ENCODE data around the gene GNG7. TPM values are rescaled to one million over a fixed set of nuclear protein-coding genes. Genes with fewer than 3 reads are reported as not detected.

GNG7 gene
- total RNA-seq, 1 experiment from 2014 or later: 9.6 TPM

- TF ChIP-seq JUN (CRISPR knock-in tag; IDR thresholded peaks at IDR 0.05): no peak
- no peak for TF ChIP-seq SP1 (CRISPR knock-in tag; conservative IDR thresholded peaks at IDR 0.05)
- TF ChIP-seq HMGA2 (CRISPR knock-in tag; IDR thresholded peaks at IDR 0.05): no peak
- TF ChIP-seq ZBTB21 (CRISPR knock-in tag; IDR thresholded peaks at IDR 0.05; ENCODE audit: borderline replicate concordance): no peak
- TF ChIP-seq OVOL2 (CRISPR knock-in tag; IDR thresholded peaks at IDR 0.05; ENCODE audit: borderline replicate concordance): no peak
- TF ChIP-seq, protein P1, sequence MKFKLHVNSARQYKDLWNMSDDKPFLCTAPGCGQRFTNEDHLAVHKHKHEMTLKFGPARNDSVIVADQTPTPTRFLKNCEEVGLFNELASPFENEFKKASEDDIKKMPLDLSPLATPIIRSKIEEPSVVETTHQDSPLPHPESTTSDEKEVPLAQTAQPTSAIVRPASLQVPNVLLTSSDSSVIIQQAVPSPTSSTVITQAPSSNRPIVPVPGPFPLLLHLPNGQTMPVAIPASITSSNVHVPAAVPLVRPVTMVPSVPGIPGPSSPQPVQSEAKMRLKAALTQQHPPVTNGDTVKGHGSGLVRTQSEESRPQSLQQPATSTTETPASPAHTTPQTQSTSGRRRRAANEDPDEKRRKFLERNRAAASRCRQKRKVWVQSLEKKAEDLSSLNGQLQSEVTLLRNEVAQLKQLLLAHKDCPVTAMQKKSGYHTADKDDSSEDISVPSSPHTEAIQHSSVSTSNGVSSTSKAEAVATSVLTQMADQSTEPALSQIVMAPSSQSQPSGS (CRISPR knock-in tag; IDR thresholded peaks at IDR 0.05; ENCODE audit: borderline replicate concordance, low read depth): no peak
- no peak for TF ChIP-seq ZNF396 (CRISPR knock-in tag; IDR thresholded peaks at IDR 0.05; ENCODE audit: borderline replicate concordance)
- TF ChIP-seq ZNF317 (CRISPR knock-in tag; IDR thresholded peaks at IDR 0.05; ENCODE audit: borderline replicate concordance, low read depth): no peak
- TF ChIP-seq SOX15 (CRISPR knock-in tag; IDR thresholded peaks at IDR 0.05): no peak
- TF ChIP-seq MLX (CRISPR knock-in tag; IDR thresholded peaks at IDR 0.05): no peak
- TF ChIP-seq, protein P2, sequence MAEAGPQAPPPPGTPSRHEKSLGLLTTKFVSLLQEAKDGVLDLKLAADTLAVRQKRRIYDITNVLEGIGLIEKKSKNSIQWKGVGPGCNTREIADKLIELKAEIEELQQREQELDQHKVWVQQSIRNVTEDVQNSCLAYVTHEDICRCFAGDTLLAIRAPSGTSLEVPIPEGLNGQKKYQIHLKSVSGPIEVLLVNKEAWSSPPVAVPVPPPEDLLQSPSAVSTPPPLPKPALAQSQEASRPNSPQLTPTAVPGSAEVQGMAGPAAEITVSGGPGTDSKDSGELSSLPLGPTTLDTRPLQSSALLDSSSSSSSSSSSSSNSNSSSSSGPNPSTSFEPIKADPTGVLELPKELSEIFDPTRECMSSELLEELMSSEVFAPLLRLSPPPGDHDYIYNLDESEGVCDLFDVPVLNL (CRISPR knock-in tag; IDR thresholded peaks at IDR 0.05; ENCODE audit: borderline replicate concordance, low read depth): no peak
- no peak for TF ChIP-seq ETV6 (CRISPR knock-in tag; IDR thresholded peaks at IDR 0.05)
- H3K9me3 Mint-ChIP-seq: no peaks in the 10 kb centered on the region
- DNase-seq (ENCODE audit: low spot score) (no peak), ATAC-seq (no peak)
- H3K4me1 Mint-ChIP-seq: 0 out of 2 replicates have a peak, but pooled peaks cover 3% of the 10 kb centered on the region
- ChIA-PET POLR2A (no interaction called here), CTCF (interaction anchor here (1.1 to 2.6 kb wide), 5 partner anchors 23 to 106 kb away, joined by 3 to 10 read pairs (median 6); partner anchors contain the start of gene SGTA)
- H3K27me3 Mint-ChIP-seq (ENCODE audit: low read depth): peaks cover 5% of the 10 kb centered on the region; the same call in 1 of the 2 replicates
- H3K27ac Mint-ChIP-seq: no peak overlapping the region
- no peak overlapping the region for H3K4me3 Mint-ChIP-seq
- no peaks in the 10 kb centered on the region for H3K36me3 Mint-ChIP-seq
These were observed 23.8 kb upstream of the GNG7 start for GRCh38 chr19:2726160-2726855.

- Mint-ChIP-seq H3K4me1 (peaks cover 9% of the 10 kb centered on the region), H3K36me3 (no peaks in the 10 kb centered on the region), H3K27me3 (ENCODE audit: low read depth) (peaks cover 5% of the 10 kb centered on the region; the same call in 1 of the 2 replicates), H3K4me3 (no peak overlapping the region), H3K9me3 (no peaks in the 10 kb centered on the region), H3K27ac (no peak overlapping the region)
- ATAC-seq: no peak
- CTCF ChIA-PET: interaction anchor here (0.6 to 2.5 kb wide), 3 partner anchors 15 to 76 kb away, joined by 3 to 18 read pairs (median 6); partner anchors contain the start of gene GNG7
- TF ChIP-seq ZNF671 (CRISPR knock-in tag; IDR thresholded peaks at IDR 0.05): no peak
- no peak for TF ChIP-seq FOXJ3 (CRISPR knock-in tag; IDR thresholded peaks at IDR 0.05; ENCODE audit: borderline replicate concordance)
- no peak for TF ChIP-seq NFYB (CRISPR knock-in tag; conservative IDR thresholded peaks at IDR 0.05; ENCODE audit: low read depth)
- no peak for TF ChIP-seq JAZF1 (CRISPR knock-in tag; IDR thresholded peaks at IDR 0.05)
- no peak for TF ChIP-seq SMAD4 (CRISPR knock-in tag; IDR thresholded peaks at IDR 0.05)
- DNase-seq (ENCODE audit: low spot score): no peak
- POLR2A ChIA-PET: no interaction called here
These were observed 21.7 kb upstream of the GNG7 start for GRCh38 chr19:2724148-2724557.

DNA sequence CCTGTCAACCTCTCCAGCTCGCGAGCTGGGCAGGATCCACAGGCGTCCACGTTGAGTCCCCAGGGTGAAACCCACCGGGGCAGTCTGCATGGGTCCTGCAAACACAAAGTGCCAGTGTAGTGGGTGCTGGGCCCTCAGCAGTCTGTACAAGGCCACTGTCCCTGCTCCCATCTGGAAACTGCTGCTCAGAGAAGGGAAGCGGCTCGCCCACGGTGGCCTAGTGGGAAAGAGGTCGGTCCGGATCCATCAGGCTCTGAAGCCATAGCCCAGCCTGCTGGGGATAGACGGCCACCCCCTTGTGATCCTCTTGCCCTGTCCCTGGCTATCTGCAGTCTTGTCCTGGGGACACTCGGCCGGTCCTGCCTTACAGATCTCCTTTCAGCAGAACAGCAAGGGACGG is 21.3 kb upstream of the GNG7 start:
- no peaks in the 10 kb centered on the region for H3K36me3 Mint-ChIP-seq
- CTCF ChIA-PET: interaction anchor here (0.6 to 2.5 kb wide), 3 partner anchors 15 to 75 kb away, joined by 3 to 18 read pairs (median 6); partner anchors contain the start of gene GNG7
- H3K27ac Mint-ChIP-seq: no peak overlapping the region
- no peak for DNase-seq (ENCODE audit: low spot score)
- POLR2A ChIA-PET: interaction anchor here (0.5 kb wide), 1 partner anchor 424 kb away, joined by 3 read pairs; no protein-coding TSS in a partner anchor
- peaks cover 5% of the 10 kb centered on the region; the same call in 1 of the 2 replicates for H3K27me3 Mint-ChIP-seq (ENCODE audit: low read depth)
- H3K9me3 Mint-ChIP-seq: no peaks in the 10 kb centered on the region
- peaks cover 11% of the 10 kb centered on the region for H3K4me1 Mint-ChIP-seq
- H3K4me3 Mint-ChIP-seq: no peak overlapping the region
- ATAC-seq: no peak
- TF ChIP-seq MLX (CRISPR knock-in tag; IDR thresholded peaks at IDR 0.05) (no peak), GTF2I (CRISPR knock-in tag; conservative IDR thresholded peaks at IDR 0.05) (no peak), TP53 (CRISPR knock-in tag; IDR thresholded peaks at IDR 0.05) (no peak), NFATC4 (CRISPR knock-in tag; IDR thresholded peaks at IDR 0.05) (no peak), ZNF396 (CRISPR knock-in tag; IDR thresholded peaks at IDR 0.05; ENCODE audit: borderline replicate concordance) (no peak), OVOL2 (CRISPR knock-in tag; IDR thresholded peaks at IDR 0.05; ENCODE audit: borderline replicate concordance) (no peak), FOXJ3 (CRISPR knock-in tag; IDR thresholded peaks at IDR 0.05; ENCODE audit: borderline replicate concordance) (no peak), CTCF (IDR thresholded peaks at IDR 0.05) (no peak)
- TF ChIP-seq, protein P3, sequence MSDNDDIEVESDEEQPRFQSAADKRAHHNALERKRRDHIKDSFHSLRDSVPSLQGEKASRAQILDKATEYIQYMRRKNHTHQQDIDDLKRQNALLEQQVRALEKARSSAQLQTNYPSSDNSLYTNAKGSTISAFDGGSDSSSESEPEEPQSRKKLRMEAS (CRISPR knock-in tag; IDR thresholded peaks at IDR 0.05): no peak
- TF ChIP-seq, protein P2 (CRISPR knock-in tag; IDR thresholded peaks at IDR 0.05; ENCODE audit: borderline replicate concordance, low read depth): no peak
- TF ChIP-seq, protein P4, sequence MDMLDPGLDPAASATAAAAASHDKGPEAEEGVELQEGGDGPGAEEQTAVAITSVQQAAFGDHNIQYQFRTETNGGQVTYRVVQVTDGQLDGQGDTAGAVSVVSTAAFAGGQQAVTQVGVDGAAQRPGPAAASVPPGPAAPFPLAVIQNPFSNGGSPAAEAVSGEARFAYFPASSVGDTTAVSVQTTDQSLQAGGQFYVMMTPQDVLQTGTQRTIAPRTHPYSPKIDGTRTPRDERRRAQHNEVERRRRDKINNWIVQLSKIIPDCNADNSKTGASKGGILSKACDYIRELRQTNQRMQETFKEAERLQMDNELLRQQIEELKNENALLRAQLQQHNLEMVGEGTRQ (CRISPR knock-in tag; IDR thresholded peaks at IDR 0.05): no peak

Measured in WTC11 (cell line).